Astrocyte (in vitro differentiated cells and primary cell): ENCODE data around the gene HSF5.

Experiments used
- CTCF ChIP-seq: IDR thresholded peaks from 2 replicates; pipeline ENCODE4 v1.5.1; 2011; ENCODE audit warnings: low read depth, mild to moderate bottlenecking, inconsistent platforms, low read length, moderate library complexity; ENCODE audit not compliant: insufficient read depth
- EZH2 ChIP-seq: IDR thresholded peaks from 2 replicates; pipeline ENCODE4 v1.6.1; 2012; ENCODE audit warnings: mild to moderate bottlenecking, low read length, inconsistent platforms; ENCODE audit not compliant: insufficient read depth

GRCh38 chr17:58521680-58522079 is 33.5 kb upstream of the HSF5 start:
- TF ChIP-seq CTCF, result no peak
- no peak for TF ChIP-seq EZH2
